ENCODE data around the gene MEP1B. TPM values are rescaled to one million over a fixed set of nuclear protein-coding genes. Genes with fewer than 3 reads are reported as not detected.

MEP1B gene
- total and polyA plus RNA-seq, 2 donors (not counting 1 experiment from before 2014, with no cell fraction given), result 0.03 TPM; not detected in 1

DNA sequence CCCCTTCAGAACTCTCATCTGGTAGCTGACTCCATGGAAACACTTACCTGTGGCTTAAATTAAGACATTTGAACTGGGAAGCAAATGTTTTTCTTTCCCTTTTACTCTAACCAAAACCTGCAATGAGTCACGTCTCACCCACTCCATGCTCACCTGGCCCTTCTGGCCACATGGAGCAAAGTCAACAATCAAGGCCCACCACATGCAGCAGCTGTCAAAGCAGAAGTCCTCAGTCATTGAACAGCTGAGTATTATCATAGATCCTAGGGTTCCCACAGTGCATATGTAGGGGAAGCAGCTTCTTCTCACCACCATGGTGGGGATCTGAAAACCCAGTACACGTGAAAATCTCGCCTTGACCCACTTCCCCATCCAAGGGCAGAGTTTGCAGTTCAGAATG is 12.3 kb upstream of the MEP1B start:
- Mint-ChIP-seq H3K4me3 (no peak overlapping the region), H3K9me3 (ENCODE audit: insufficient read depth) (peaks cover 2% of the 10 kb centered on the region), H3K27ac (no peak overlapping the region), H3K27me3 (peaks cover 11% of the 10 kb centered on the region), H3K4me1 (no peaks in the 10 kb centered on the region)
- Histone ChIP-seq H3K79me2 (ENCODE audit: control insufficient read depth, insufficient read depth, low read length) (no peaks in the 10 kb centered on the region), H2AFZ (ENCODE audit: insufficient read depth, low read depth, low read length, poor library complexity, severe bottlenecking) (no peak overlapping the region), H3K4me3 (ENCODE audit: control extremely low read depth in 1 of 5, extremely low read depth in 1 of 5, insufficient read depth in 1 of 5, low read depth in 2 of 5, low read length in 4 of 5) (no peak overlapping the region), H3K9me3 (ENCODE audit: control extremely low read depth in 1 of 3, control insufficient read depth in 2 of 3, insufficient read depth in 1 of 3, low read length in 2 of 3) (no peaks in the 10 kb centered on the region), H3K4me2 (replicated peaks; ENCODE audit: low read depth, low read length, poor library complexity, severe bottlenecking) (no peak overlapping the region), H4K20me1 (ENCODE audit: control insufficient read depth, insufficient read depth, low read length, poor library complexity, severe bottlenecking) (no peaks in the 10 kb centered on the region), H3K36me3 (replicated peaks in 1 of 2; ENCODE audit: control extremely low read depth in 1 of 2, control insufficient read depth in 1 of 2, extremely low read depth in 1 of 2, insufficient read depth in 2 of 2, low read length in 1 of 2) (no peaks in the 10 kb centered on the region), H3K9ac (ENCODE audit: low read length) (no peak overlapping the region), H3K27me3 (replicated peaks in 1 of 4; ENCODE audit: control extremely low read depth in 1 of 4, control insufficient read depth in 3 of 4, insufficient read depth in 4 of 4, low read length in 3 of 4) (no peaks in the 10 kb centered on the region), H3K4me1 (ENCODE audit: control insufficient read depth in 2 of 2, insufficient read depth in 2 of 2, low read length in 2 of 2) (no peaks in the 10 kb centered on the region), H3K27ac (ENCODE audit: low read length in 2 of 2) (no peak overlapping the region)
- no peak for ATAC-seq (ENCODE audit: low read depth)
- DNase-seq, result no peak
- POLR2A ChIA-PET, result no interaction called here
- TF ChIP-seq, protein P1, sequence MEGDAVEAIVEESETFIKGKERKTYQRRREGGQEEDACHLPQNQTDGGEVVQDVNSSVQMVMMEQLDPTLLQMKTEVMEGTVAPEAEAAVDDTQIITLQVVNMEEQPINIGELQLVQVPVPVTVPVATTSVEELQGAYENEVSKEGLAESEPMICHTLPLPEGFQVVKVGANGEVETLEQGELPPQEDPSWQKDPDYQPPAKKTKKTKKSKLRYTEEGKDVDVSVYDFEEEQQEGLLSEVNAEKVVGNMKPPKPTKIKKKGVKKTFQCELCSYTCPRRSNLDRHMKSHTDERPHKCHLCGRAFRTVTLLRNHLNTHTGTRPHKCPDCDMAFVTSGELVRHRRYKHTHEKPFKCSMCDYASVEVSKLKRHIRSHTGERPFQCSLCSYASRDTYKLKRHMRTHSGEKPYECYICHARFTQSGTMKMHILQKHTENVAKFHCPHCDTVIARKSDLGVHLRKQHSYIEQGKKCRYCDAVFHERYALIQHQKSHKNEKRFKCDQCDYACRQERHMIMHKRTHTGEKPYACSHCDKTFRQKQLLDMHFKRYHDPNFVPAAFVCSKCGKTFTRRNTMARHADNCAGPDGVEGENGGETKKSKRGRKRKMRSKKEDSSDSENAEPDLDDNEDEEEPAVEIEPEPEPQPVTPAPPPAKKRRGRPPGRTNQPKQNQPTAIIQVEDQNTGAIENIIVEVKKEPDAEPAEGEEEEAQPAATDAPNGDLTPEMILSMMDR (IDR thresholded peaks at IDR 0.05), result no peak
- TF ChIP-seq EZH2 (IDR thresholded peaks at IDR 0.05; ENCODE audit: borderline replicate concordance, insufficient read depth, low read depth, low read length, poor library complexity, severe bottlenecking), result no peak
- CTCF ChIA-PET, result interaction anchor here (1.7 kb wide), 1 partner anchor 20 kb away, joined by 4 read pairs; no protein-coding TSS in a partner anchor
- intact Hi-C loops (cut with micrococcal nuclease), result no loop called here
- WGBS (ENCODE audit: insufficient coverage), result 89% methylated on average over 3 of the region's 3 CpGs

DNA sequence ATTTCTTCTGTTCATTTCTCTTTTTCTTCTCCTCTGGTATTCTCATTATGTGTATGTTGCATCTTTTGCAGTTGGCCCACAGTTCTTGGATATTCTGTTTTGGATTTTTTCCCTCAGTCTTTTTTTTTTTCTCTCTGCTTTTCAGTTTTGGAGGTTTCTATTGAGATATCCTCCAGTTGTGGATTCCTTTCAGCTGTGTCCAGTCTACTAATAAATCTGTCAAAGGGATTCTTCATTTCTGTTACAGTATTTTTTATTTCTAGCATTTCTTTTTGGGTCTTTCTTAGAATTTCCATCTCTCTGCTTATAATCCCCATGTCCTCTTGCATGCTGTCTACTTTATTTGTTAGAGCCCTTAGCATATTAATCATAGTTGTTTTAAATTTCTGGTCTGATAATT is 6.3 kb upstream of the MEP1B start:
- peaks cover 14% of the 10 kb centered on the region for H3K27me3 Mint-ChIP-seq
- TF ChIP-seq EZH2 (IDR thresholded peaks at IDR 0.05; ENCODE audit: borderline replicate concordance, insufficient read depth, low read depth, low read length, poor library complexity, severe bottlenecking), result no peak
- no peaks in the 10 kb centered on the region for H3K79me2 ChIP-seq (ENCODE audit: control insufficient read depth, insufficient read depth, low read length)
- no peak overlapping the region for H3K4me3 Mint-ChIP-seq
- H2AFZ ChIP-seq (ENCODE audit: insufficient read depth, low read depth, low read length, poor library complexity, severe bottlenecking), result no peak overlapping the region
- H3K27me3 ChIP-seq (replicated peaks in 1 of 4; ENCODE audit: control extremely low read depth in 1 of 4, control insufficient read depth in 3 of 4, insufficient read depth in 4 of 4, low read length in 3 of 4), result no peaks in the 10 kb centered on the region
- DNase-seq (no peak), ATAC-seq (ENCODE audit: low read depth) (no peak)
- intact Hi-C loops (cut with micrococcal nuclease), result no loop called here
- H3K27ac Mint-ChIP-seq, result no peak overlapping the region
- no peaks in the 10 kb centered on the region for H4K20me1 ChIP-seq (ENCODE audit: control insufficient read depth, insufficient read depth, low read length, poor library complexity, severe bottlenecking)
- H3K4me1 ChIP-seq (ENCODE audit: control insufficient read depth in 2 of 2, insufficient read depth in 2 of 2, low read length in 2 of 2), result no peaks in the 10 kb centered on the region
- CTCF ChIA-PET, result no interaction called here
- H3K4me1 Mint-ChIP-seq, result no peaks in the 10 kb centered on the region
- H3K4me3 ChIP-seq (ENCODE audit: control extremely low read depth in 1 of 5, extremely low read depth in 1 of 5, insufficient read depth in 1 of 5, low read depth in 2 of 5, low read length in 4 of 5), result no peak overlapping the region
- peaks cover 0 to 10% (median 3%) of the 10 kb centered on the region in 3 donors for H3K9me3 ChIP-seq (ENCODE audit: control extremely low read depth in 1 of 3, control insufficient read depth in 2 of 3, insufficient read depth in 1 of 3, low read length in 2 of 3)
- H3K4me2 ChIP-seq (replicated peaks; ENCODE audit: low read depth, low read length, poor library complexity, severe bottlenecking), result no peak overlapping the region
- peaks cover 11% of the 10 kb centered on the region for H3K9me3 Mint-ChIP-seq (ENCODE audit: insufficient read depth)
- POLR2A ChIA-PET, result no interaction called here
- H3K9ac ChIP-seq (ENCODE audit: low read length), result no peak overlapping the region
- H3K27ac ChIP-seq (ENCODE audit: low read length in 2 of 2), result no peak overlapping the region
- H3K36me3 ChIP-seq (replicated peaks in 1 of 2; ENCODE audit: control extremely low read depth in 1 of 2, control insufficient read depth in 1 of 2, extremely low read depth in 1 of 2, insufficient read depth in 2 of 2, low read length in 1 of 2), result no peaks in the 10 kb centered on the region

Data from B cell (primary cell).